T-helper 2 cell treated with Interferon-gamma antibody and Interleukin-4, amounts not matched to agents 5 μg/mL and 100 μg/mL, for 36 hours (primary cell): Measurements from ENCODE around the gene MYADML2.

Experiments
- DNase-seq: peaks from one replicate; pipeline ENCODE4 v3.0.0; 2021; ENCODE audit warnings: low spot score
- H3K27ac Mint-ChIP-seq: one replicate; pipeline ENCODE4 v1.8.0; 2021; ENCODE audit warnings: mild to moderate bottlenecking, mixed read lengths
- H3K27me3 Mint-ChIP-seq: one replicate; pipeline ENCODE4 v1.8.0; 2021; ENCODE audit warnings: low read depth, mixed read lengths
- H3K36me3 Mint-ChIP-seq: one replicate; pipeline ENCODE4 v1.8.0; 2021; ENCODE audit warnings: low read depth, mixed read lengths
- H3K4me1 Mint-ChIP-seq: one replicate; pipeline ENCODE4 v1.8.0; 2021; ENCODE audit warnings: low read depth, mixed read lengths
- H3K4me3 Mint-ChIP-seq: one replicate; pipeline ENCODE4 v1.8.0; 2022; ENCODE audit warnings: mild to moderate bottlenecking, moderate library complexity, mixed read lengths
- H3K9me3 Mint-ChIP-seq: one replicate; pipeline ENCODE4 v1.8.0; 2021; ENCODE audit warnings: mixed read lengths

The MYADML2 gene

GRCh38 chr17:81942167-81942553 lies 4.9 kb downstream of the MYADML2 start:
- Mint-ChIP-seq H3K27me3 (peaks cover 3% of the 10 kb centered on the region), H3K4me3 (no peak overlapping the region), H3K27ac (no peak overlapping the region), H3K4me1 (no peaks in the 10 kb centered on the region), H3K36me3 (no peaks in the 10 kb centered on the region), H3K9me3 (no peaks in the 10 kb centered on the region)
- no peak for DNase-seq

DNA sequence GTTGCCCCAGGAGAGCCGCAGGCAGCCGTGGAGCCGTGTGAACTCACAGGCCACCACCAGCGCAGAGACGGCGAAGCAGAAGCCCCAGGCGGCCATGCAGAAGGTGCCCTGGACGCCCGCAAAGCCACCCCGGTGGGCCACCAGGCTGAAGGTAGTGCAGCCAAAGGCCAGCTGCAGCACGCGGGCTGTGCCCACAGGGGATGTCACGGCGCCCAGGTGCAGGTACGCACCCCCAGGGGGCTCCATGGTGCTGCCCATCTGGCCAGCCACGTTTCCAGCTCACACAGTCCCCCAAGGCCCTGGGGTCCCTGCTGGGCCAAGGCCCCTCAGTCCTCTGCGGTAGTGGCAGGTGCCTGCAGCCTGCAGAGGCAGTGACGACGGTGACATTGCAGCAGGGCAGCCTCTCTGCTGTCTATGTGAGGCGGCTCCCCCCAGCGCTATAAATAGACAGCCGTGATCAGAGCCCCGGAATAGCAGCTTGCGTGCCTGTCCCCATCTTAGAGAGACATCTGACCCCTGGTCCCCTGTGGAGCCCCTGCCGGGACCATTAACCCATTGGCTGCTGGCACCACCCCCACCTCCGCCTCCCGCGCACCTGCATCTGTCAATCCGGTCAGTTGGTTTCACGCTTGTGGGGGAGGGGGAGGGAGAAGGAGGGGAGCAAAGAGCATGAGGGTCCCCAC lies 5.4 kb downstream of the MYADML2 start:
- DNase-seq, result no peak
- H3K27ac Mint-ChIP-seq, result no peak overlapping the region
- H3K9me3 Mint-ChIP-seq, result no peaks in the 10 kb centered on the region
- H3K4me1 Mint-ChIP-seq, result no peaks in the 10 kb centered on the region
- no peaks in the 10 kb centered on the region for H3K36me3 Mint-ChIP-seq
- H3K4me3 Mint-ChIP-seq, result no peak overlapping the region
- no peaks in the 10 kb centered on the region for H3K27me3 Mint-ChIP-seq

DNA sequence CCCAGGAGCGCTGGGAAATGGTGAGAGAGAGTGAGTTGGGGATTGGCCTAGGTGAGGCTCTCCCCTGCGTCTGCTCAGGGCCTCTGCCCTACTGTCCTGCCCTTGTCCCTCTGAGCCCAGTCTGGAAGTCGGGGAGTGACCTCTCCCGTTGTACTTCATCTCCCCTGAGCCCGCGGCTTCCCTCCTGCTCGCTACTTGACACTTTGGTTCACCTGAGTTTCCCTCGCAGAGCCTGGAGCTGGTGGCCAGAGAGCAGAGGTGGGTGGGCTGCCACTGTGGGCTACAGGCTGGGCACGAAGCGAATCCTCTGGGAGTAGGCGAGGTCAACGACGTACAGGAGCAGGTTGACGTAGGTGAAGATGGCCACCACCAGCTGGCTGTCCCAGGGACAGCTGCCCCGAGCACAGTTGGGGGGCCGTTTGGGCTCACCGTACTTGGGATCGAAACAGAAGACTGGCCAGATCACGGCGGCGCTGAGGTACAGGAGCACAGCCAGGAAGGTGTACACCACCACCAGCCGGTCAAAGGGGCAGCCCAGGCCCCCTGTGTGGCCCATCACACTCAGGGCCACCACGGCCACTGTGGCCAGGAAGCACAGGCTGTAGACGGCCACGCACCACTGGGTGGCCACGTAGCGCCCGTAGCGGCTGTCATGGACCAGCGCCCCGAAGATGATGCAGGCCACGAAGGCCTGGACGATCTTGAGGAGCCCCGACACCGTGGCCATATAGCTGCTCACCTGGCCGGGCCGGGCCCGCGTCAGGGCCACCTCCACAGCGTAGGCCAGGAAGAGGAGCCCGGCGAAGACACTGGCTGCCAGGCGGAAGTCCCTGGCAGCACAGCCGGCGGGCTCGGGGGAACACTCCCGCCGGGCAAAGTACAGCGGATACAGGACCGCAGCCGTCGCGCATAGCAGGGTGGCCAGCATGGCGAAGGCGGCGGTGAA lies 6.2 kb downstream of the MYADML2 start:
- no peaks in the 10 kb centered on the region for H3K9me3 Mint-ChIP-seq

GRCh38 chr17:81939881-81940385 lies 7.1 kb downstream of the MYADML2 start:
- Mint-ChIP-seq H3K36me3 (no peaks in the 10 kb centered on the region), H3K27me3 (no peaks in the 10 kb centered on the region), H3K4me1 (peaks cover 4% of the 10 kb centered on the region), H3K27ac (no peak overlapping the region), H3K4me3 (no peak overlapping the region), H3K9me3 (no peaks in the 10 kb centered on the region)
- no peak for DNase-seq

More for the DNA sequence above, 6.2 kb downstream of the MYADML2 start:
- Mint-ChIP-seq H3K27ac (no peak overlapping the region), H3K36me3 (no peaks in the 10 kb centered on the region), H3K4me1 (peaks cover under 1% of the 10 kb centered on the region), H3K4me3 (no peak overlapping the region), H3K27me3 (no peaks in the 10 kb centered on the region)
- DNase-seq, result no peak

DNA sequence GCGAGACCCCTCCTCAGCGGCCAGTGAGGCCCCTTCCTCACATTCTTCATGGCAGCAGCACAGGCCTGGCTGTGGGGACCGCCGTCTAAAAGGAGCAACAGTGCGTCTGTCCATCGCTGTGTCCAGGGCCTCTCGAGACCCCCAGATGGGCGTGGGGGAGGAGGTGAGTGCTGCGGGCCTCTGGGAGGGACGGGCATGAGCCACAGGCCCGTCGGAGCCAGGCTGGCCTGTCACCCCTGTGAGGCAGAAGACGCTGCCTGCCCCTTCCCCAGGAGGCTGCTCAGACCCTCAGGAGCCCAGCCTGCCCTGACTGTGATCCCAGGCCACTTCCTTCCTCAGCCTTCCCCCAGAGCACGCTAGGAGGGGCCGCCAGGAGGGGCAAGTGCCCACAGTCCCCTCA lies 7.8 kb downstream of the MYADML2 start:
- H3K27me3 Mint-ChIP-seq, result no peaks in the 10 kb centered on the region
- no peak overlapping the region for H3K27ac Mint-ChIP-seq
- H3K4me3 Mint-ChIP-seq, result no peak overlapping the region
- no peaks in the 10 kb centered on the region for H3K36me3 Mint-ChIP-seq
- H3K9me3 Mint-ChIP-seq, result no peaks in the 10 kb centered on the region
- DNase-seq, result no peak
- peaks cover 4% of the 10 kb centered on the region for H3K4me1 Mint-ChIP-seq

GRCh38 chr17:81935709-81936084 lies 11.3 kb downstream of the MYADML2 start:
- no peaks in the 10 kb centered on the region for H3K36me3 Mint-ChIP-seq
- DNase-seq, result no peak
- peak overlapping the region; percentile 75 for H3K27ac Mint-ChIP-seq
- H3K4me3 Mint-ChIP-seq, result peak overlapping the region; percentile 82
- H3K4me1 Mint-ChIP-seq, result peaks cover 4% of the 10 kb centered on the region
- H3K27me3 Mint-ChIP-seq, result no peaks in the 10 kb centered on the region
- no peaks in the 10 kb centered on the region for H3K9me3 Mint-ChIP-seq

DNA sequence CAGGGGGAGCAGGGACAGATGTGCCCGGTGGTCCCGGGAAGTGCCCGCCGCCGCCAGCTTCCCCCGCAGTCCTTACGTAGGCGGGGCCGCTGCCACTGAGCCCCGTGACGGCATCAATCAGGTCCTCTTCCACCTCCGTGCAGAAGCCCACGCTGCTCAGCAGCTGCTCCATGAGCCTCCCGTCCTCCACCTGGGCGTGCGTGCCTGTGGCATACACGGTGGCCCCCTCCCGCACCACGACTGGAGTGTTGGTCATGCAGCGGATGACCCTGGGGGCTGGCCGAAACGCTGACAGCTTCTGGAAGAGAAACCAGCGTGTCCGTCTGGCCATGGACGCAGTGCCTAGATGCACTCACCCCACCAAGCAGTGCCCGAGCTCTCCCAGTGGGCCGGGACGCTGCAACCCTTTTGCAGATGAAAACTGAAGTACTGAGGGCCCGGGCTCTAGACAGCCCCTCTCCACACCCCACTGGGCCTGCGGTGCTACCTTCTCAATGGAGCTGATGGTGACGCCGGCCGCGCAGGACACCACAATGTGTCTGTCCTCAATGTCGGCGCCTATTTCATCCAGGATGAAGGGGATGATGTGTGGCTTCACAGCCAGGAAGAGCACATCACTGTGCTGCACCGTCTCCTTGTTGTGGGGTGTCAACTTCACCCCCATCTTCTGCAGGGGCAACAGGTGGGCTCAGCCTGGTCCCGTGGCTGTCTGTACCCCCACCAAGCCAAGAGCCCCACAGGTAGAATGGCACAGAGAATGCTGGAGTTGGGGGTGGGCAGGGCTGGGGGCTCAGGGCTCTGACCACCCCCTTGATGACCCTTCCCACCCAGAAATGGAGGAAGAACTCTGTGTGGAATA lies 12.0 kb downstream of the MYADML2 start:
- H3K27me3 Mint-ChIP-seq, result no peaks in the 10 kb centered on the region
- H3K27ac Mint-ChIP-seq, result peak overlapping the region; percentile 75
- H3K4me3 Mint-ChIP-seq, result peak overlapping the region; percentile 82
- peaks cover 4% of the 10 kb centered on the region for H3K4me1 Mint-ChIP-seq
- DNase-seq, result no peak
- no peaks in the 10 kb centered on the region for H3K36me3 Mint-ChIP-seq
- no peaks in the 10 kb centered on the region for H3K9me3 Mint-ChIP-seq

- no peak for DNase-seq
- Mint-ChIP-seq H3K36me3 (no peaks in the 10 kb centered on the region), H3K27me3 (no peaks in the 10 kb centered on the region), H3K4me3 (no peak overlapping the region), H3K9me3 (no peaks in the 10 kb centered on the region), H3K4me1 (peaks cover 4% of the 10 kb centered on the region), H3K27ac (no peak overlapping the region)
These were observed 12.8 kb downstream of the MYADML2 start for GRCh38 chr17:81934098-81934757.

GRCh38 chr17:81933178-81933699 lies 13.8 kb downstream of the MYADML2 start:
- no peaks in the 10 kb centered on the region for H3K36me3 Mint-ChIP-seq
- H3K27me3 Mint-ChIP-seq, result peaks cover 3% of the 10 kb centered on the region
- no peak overlapping the region for H3K27ac Mint-ChIP-seq
- no peak overlapping the region for H3K4me3 Mint-ChIP-seq
- peaks cover 4% of the 10 kb centered on the region for H3K4me1 Mint-ChIP-seq
- no peaks in the 10 kb centered on the region for H3K9me3 Mint-ChIP-seq
- DNase-seq, result no peak

DNA sequence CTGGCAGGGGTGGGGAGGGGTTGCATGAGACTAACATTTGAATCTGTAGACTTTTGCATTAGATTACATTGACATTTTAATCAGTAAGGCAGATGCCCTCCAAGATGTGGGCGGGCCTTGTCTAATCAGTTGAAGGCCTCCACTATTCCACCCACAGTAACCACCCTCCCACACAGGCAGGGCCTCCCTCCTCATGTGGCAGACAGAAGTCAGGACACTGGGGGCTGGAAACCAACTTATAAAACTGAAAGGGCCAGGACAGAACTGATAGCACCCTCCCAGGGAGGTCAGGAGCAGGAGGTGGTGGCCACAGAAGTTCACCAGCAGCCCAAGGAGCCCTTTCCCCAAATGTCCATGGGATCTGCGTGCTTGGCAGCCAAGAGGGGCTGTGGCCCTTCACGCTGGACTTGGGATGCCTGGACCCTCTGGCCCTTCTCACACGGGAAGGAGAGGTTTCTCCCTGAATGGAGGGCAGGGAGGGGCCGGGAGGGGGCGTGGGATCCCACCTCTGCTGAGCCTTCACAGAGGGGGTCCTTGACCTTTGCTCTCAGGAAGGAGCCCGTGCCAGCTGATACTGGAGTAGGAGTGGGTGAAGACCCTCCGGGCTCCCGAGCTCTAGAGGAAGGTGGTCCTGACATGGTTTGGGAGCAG lies 14.6 kb downstream of the MYADML2 start:
- Mint-ChIP-seq H3K4me3 (no peak overlapping the region), H3K27ac (no peak overlapping the region), H3K27me3 (peaks cover 3% of the 10 kb centered on the region), H3K36me3 (no peaks in the 10 kb centered on the region), H3K9me3 (no peaks in the 10 kb centered on the region), H3K4me1 (peaks cover 4% of the 10 kb centered on the region)
- no peak for DNase-seq

DNA sequence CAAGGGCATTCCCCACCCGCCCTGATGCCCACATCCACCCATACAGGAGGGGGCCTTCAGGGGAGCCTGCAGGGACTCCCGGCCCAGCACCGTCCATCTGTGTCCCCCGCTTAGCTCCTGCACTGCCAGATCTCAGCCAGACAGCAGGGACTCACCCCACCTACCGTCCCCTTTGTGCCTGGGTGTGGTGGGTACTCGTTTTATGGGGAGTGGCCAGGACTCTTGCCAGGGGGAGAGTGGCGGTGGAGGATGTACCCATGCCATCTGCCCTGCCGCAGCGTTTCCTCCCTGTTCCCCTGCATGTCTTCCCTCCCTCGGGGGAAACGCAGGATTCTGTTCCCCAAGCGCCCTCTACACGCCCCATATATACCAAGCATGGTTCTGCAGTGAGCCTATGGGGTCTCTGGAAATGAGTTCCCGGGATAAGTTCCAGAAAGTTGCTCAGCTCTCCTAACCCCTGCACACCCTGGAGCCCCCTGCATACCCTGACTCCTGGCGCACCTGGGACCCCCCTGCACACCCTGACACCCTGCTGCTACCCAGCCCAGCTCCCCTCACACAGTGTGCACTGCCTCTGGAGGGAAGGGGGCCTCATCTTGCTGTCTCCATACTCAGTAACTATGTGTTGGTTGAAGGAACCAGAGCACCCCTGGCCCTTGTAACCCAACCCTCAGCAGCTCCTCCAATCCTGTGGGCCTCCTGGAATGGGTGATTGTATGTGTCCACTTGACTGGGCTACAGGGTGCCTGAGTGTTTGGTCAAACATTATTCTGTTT lies 15.3 kb downstream of the MYADML2 start:
- DNase-seq, result no peak
- Mint-ChIP-seq H3K27ac (no peak overlapping the region), H3K4me1 (peaks cover 4% of the 10 kb centered on the region), H3K36me3 (no peaks in the 10 kb centered on the region), H3K9me3 (no peaks in the 10 kb centered on the region), H3K27me3 (peaks cover 3% of the 10 kb centered on the region), H3K4me3 (no peak overlapping the region)

DNA sequence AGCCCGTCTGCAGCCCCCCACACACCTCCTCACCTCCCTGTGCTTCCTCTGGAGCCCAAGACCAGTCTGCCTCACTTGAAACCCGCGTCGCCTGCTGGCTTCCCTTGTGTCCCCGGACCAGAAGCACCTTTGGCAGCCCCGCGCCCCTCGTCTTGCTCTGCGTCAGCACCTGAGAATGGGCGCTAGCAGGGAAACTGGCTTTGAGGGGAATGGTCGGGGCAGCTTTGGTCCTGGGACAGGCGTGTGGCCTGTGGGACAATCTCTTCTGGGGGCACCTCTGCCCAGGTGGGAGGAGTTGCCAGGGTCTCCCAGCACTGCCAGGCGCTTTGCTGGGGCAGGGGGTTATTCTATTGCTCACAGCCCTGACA lies 15.9 kb downstream of the MYADML2 start:
- Mint-ChIP-seq H3K4me1 (peaks cover 8% of the 10 kb centered on the region), H3K4me3 (no peak overlapping the region)

More for the DNA sequence above, 15.9 kb downstream of the MYADML2 start:
- H3K9me3 Mint-ChIP-seq, result no peaks in the 10 kb centered on the region
- H3K27me3 Mint-ChIP-seq, result peaks cover 3% of the 10 kb centered on the region
- H3K36me3 Mint-ChIP-seq, result no peaks in the 10 kb centered on the region
- no peak overlapping the region for H3K27ac Mint-ChIP-seq
- no peak for DNase-seq
